Esophagus squamous epithelium (tissue), 5 donors: ENCODE results near the gene RPL7L1. TPM values are rescaled to one million over a fixed set of nuclear protein-coding genes. Genes with fewer than 3 reads are reported as not detected.

Source experiments
- DNase-seq: peaks from one replicate; lab custom pipeline; 2025; lab: John Stamatoyannopoulos, UW
- H3K27ac ChIP-seq, 4 donors: fragments of 200-600 bp; sonication (generic); one replicate each; pipeline ENCODE4 v1.5.1; 2016 to 2019; ENCODE audit warnings: mild to moderate bottlenecking in 1 of 4
- H3K27me3 ChIP-seq, 4 donors: fragments of 200-600 bp; sonication (generic); 1 replicate in 3 of 4; 2 replicates in 1 of 4; pipeline versions ENCODE4 v1.5.1 to v1.6.0; 2017 to 2021; ENCODE audit warnings: antibody characterized with exemption in 1 of 4
- H3K36me3 ChIP-seq, 3 donors: fragments of 200-600 bp; sonication (generic); one replicate each; pipeline ENCODE4 v1.5.1; 2016 to 2019
- H3K4me1 ChIP-seq, 3 donors: fragments of 200-600 bp; sonication (generic); one replicate each; pipeline ENCODE4 v1.5.1; 2017 to 2019
- H3K4me3 ChIP-seq, 4 donors: fragments of 200-600 bp; sonication (generic); 1 replicate in 3 of 4; 2 replicates in 1 of 4; pipeline ENCODE4 v1.5.1; 2016 to 2019; ENCODE audit warnings: mild to moderate bottlenecking in 2 of 4, moderate library complexity in 1 of 4
- H3K9me3 ChIP-seq, 3 donors: fragments of 200-600 bp; sonication (generic); one replicate each; pipeline ENCODE4 v1.5.1; 2016 to 2019
- POLR2A ChIP-seq, 4 donors: fragments of 450-650 bp; IDR thresholded peaks; one replicate each; pipeline ENCODE4 v1.6.1; 2017; ENCODE audit warnings: antibody characterized with exemption in 4 of 4, mild to moderate bottlenecking in 4 of 4, moderate library complexity in 3 of 4
- WGBS, 2 donors: methylation state at CpG; one replicate each; pipeline ENCODE4 v1.1.5; 2018; 5-methylcytosine and 5-hydroxymethylcytosine counted together
- intact Hi-C: fragments of 100-400 bp; cut with DNase I; formaldehyde crosslinking; loops from one replicate; pipeline ENCODE4 v1.15.0; 2022
- total RNA-seq, 4 donors: library from RNA; depleted of rRNA; stranded (reverse); fragments of >200 nt; gene quantifications; one replicate each; pipeline ENCODE4 v1.1.0, GENCODE V29; 2016
- TF ChIP-seq, protein P1 (sequence below), 6 experiments: fragments of 450-650 bp in 4 of 6; fragments of 200-600 bp in 2 of 6; sonication (generic) in 2 of 6; IDR thresholded peaks; one replicate each; pipeline ENCODE4 v1.5.1; 2016 to 2019; ENCODE audit warnings: antibody characterized with exemption in 6 of 6, mild to moderate bottlenecking in 4 of 6, moderate library complexity in 4 of 6
- donor health status: DM: yes; HTN: yes; CAD: no.

Gene RPL7L1
- total RNA-seq, result 100 to 1,000 TPM in 1 of 4 donors, 10 to 100 TPM in 3; 67.4 to 122 (median 92.2) TPM

GRCh38 chr6:42879372-42880239 is at the start of gene RPL7L1:
Gene RPL7L1, plus strand, starts transcription at chr6:42879616. Its CDS starts 295 bp downstream, at chr6:42879911.
- peak within 1 kb of the TSS; percentile 48 to 91 (median 83) for H3K4me3 ChIP-seq
- H3K9me3 ChIP-seq, result no peaks in the 10 kb centered on the region
- H3K36me3 ChIP-seq, result peaks cover 10 to 40% (median 20%) of the 10 kb centered on the region in 3 donors
- intact Hi-C loops, result loop anchor here (5.0 to 10.0 kb wide), 2 partner anchors 155 to 217 kb away; partner anchors contain the start of gene PRPH2
- peak within 1 kb of the TSS; percentile 81 to 96 (median 94) for H3K27ac ChIP-seq
- TF ChIP-seq, protein P1, sequence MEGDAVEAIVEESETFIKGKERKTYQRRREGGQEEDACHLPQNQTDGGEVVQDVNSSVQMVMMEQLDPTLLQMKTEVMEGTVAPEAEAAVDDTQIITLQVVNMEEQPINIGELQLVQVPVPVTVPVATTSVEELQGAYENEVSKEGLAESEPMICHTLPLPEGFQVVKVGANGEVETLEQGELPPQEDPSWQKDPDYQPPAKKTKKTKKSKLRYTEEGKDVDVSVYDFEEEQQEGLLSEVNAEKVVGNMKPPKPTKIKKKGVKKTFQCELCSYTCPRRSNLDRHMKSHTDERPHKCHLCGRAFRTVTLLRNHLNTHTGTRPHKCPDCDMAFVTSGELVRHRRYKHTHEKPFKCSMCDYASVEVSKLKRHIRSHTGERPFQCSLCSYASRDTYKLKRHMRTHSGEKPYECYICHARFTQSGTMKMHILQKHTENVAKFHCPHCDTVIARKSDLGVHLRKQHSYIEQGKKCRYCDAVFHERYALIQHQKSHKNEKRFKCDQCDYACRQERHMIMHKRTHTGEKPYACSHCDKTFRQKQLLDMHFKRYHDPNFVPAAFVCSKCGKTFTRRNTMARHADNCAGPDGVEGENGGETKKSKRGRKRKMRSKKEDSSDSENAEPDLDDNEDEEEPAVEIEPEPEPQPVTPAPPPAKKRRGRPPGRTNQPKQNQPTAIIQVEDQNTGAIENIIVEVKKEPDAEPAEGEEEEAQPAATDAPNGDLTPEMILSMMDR (IDR thresholded peaks at IDR 0.05), result peak in 3 of 6 experiments; percentile 42 to 50 (median 42)
- TF ChIP-seq POLR2A (IDR thresholded peaks at IDR 0.05), result peak in 2 of 4 donors; percentile 60 to 67
- peak; percentile 30 for DNase-seq
- peaks cover 5 to 47% (median 13%) of the 10 kb centered on the region in 3 donors for H3K4me1 ChIP-seq
- no peaks in the 10 kb centered on the region for H3K27me3 ChIP-seq
- 0% methylated on average over 27 to 38 of the region's 41 CpGs for WGBS, 2 donors

DNA sequence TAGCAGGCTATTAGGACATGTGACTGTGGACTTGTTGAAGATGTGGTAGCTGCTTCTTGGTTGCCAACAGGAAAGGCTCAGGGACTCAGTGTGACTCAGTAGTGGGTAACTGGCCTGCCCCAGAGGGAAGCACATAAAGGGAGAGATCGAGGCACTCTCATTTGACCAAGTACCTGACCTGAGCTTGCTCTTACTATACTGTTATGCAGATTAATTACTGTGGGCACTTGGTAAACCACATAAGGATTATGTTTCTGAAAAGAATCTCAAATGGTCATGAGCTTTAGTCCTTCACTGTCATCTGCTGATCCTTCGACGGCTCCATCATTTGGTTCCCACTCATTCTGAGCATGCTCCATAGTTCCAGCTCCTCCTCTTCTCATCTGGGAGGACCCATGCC is 48.2 kb upstream of the RPL7L1 start:
- H3K4me3 ChIP-seq, result no peak overlapping the region
- intact Hi-C loops, result no loop called here
- peaks cover 0 to 8% (median 0%) of the 10 kb centered on the region in 3 donors for H3K4me1 ChIP-seq
- H3K9me3 ChIP-seq, result no peaks in the 10 kb centered on the region
- peaks cover 17 to 86% (median 22%) of the 10 kb centered on the region in 3 donors for H3K36me3 ChIP-seq
- no peaks in the 10 kb centered on the region for H3K27me3 ChIP-seq
- no peak for DNase-seq
- no peak overlapping the region for H3K27ac ChIP-seq
- 95 to 96% methylated on average over 3 of the region's 3 CpGs for WGBS, 2 donors
- no peak for TF ChIP-seq POLR2A (IDR thresholded peaks at IDR 0.05)
- TF ChIP-seq, protein P1 (IDR thresholded peaks at IDR 0.05), result no peak

- TF ChIP-seq, protein P1 (IDR thresholded peaks at IDR 0.05), result no peak
- TF ChIP-seq POLR2A (IDR thresholded peaks at IDR 0.05), result no peak
- intact Hi-C loops, result no loop called here
- Histone ChIP-seq H3K4me3 (no peak overlapping the region), H3K27me3 (no peaks in the 10 kb centered on the region), H3K4me1 (peaks cover 0 to 8% (median 0%) of the 10 kb centered on the region in 3 donors), H3K36me3 (peaks cover 12 to 85% (median 16%) of the 10 kb centered on the region in 3 donors), H3K9me3 (no peaks in the 10 kb centered on the region), H3K27ac (no peak overlapping the region)
- no peak for DNase-seq
- 97% methylated on average over 5 of the region's 5 CpGs for WGBS, 2 donors
These were observed 45.4 kb upstream of the RPL7L1 start for GRCh38 chr6:42834056-42834455.

GRCh38 chr6:42841844-42842584 is 37.4 kb upstream of the RPL7L1 start:
- WGBS, 2 donors, result 73 to 84% methylated on average over 6 of the region's 6 CpGs
- Histone ChIP-seq H3K27ac (no peak overlapping the region), H3K4me3 (no peak overlapping the region), H3K36me3 (peaks cover 0 to 38% (median 0%) of the 10 kb centered on the region in 3 donors), H3K9me3 (no peaks in the 10 kb centered on the region), H3K4me1 (no peaks in the 10 kb centered on the region), H3K27me3 (no peaks in the 10 kb centered on the region)
- intact Hi-C loops, result no loop called here
- no peak for DNase-seq
- TF ChIP-seq, protein P1 (IDR thresholded peaks at IDR 0.05), result no peak
- TF ChIP-seq POLR2A (IDR thresholded peaks at IDR 0.05), result no peak
